ENCODE measurements around the gene GALE. TPM values are rescaled to one million over a fixed set of nuclear protein-coding genes. Genes with fewer than 3 reads are reported as not detected.
A peak's percentile ranks its signal among the peaks of the same experiment; 100 is the strongest.
"Not testable (repeated sequence)": the region's sequence is repeated elsewhere in the genome, so short reads cannot be mapped to it uniquely, and the experiment has no call there.

GALE gene
- total RNA-seq: 100 to 1,000 TPM; 163 to 208 TPM

DNA sequence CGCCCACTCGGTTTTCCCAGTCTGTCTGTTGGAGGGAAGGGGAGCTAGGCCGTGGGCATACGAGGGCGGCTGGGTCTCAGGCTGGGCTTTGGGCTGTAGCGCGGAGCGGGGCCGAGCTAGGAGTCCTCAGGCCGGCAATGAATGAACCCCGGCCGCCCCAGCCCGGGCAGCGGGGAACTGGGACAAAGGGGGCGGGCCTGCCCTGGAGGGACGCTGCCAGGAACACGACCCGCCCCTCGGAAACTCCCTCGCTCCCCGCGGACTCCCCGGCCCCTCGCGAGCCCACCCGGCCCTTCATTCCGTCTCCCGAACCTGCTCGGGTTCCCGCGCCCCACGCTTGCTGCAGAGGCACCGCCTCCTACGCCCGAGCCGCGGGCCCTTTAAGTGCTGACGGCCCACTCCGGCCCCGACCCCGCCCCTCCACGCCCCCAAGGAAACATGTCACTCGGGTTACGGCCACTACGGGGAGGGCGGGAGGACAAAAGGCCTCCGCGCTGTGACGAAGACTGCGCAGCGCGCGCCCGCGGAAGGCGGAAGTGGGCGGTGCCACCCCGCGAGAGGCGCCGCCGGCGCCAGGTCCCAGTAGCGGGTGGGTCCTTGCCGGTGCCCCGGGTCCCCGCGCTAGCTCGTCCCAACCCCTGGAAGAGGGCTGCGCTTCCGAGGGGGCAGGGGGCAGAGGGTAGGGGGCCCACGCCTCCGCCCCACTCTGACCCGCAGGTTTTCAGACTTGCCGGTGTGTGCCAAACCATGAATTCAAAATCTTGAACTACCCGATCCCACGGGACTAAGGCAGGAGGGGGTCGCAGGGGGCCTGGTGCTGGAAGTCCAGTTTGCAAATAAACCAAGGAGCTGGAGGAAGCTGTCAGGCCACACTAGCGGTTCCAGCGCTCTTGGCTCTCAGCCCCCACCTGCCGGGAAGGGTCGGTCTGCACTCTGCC lies at the start of gene GALE:
Gene GALE, minus strand, starts transcription at position 355 of the 938 bp plus-strand sequence. CDS start 1,747 bp downstream, outside the sequence.
- TF ChIP-seq, protein P1, sequence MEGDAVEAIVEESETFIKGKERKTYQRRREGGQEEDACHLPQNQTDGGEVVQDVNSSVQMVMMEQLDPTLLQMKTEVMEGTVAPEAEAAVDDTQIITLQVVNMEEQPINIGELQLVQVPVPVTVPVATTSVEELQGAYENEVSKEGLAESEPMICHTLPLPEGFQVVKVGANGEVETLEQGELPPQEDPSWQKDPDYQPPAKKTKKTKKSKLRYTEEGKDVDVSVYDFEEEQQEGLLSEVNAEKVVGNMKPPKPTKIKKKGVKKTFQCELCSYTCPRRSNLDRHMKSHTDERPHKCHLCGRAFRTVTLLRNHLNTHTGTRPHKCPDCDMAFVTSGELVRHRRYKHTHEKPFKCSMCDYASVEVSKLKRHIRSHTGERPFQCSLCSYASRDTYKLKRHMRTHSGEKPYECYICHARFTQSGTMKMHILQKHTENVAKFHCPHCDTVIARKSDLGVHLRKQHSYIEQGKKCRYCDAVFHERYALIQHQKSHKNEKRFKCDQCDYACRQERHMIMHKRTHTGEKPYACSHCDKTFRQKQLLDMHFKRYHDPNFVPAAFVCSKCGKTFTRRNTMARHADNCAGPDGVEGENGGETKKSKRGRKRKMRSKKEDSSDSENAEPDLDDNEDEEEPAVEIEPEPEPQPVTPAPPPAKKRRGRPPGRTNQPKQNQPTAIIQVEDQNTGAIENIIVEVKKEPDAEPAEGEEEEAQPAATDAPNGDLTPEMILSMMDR (IDR thresholded peaks at IDR 0.05): no peak
- Histone ChIP-seq H3K9ac (ENCODE audit: low read depth in 2 of 2, low read length in 2 of 2) (peak within 1 kb of the TSS; percentile 85 to 93), H3K9me3 (no peaks in the 10 kb centered on the region), H3K4me3 (peak within 1 kb of the TSS; percentile 76), H3K27me3 (no peaks in the 10 kb centered on the region), H3K27ac (peak within 1 kb of the TSS; percentile 88), H3K36me3 (peaks cover 9% of the 10 kb centered on the region), H3K4me1 (peaks cover 6% of the 10 kb centered on the region)
- DNase-seq: peak; percentile 99
- intact Hi-C loops (cut with DNase I): no loop called here

- Histone ChIP-seq H3K27me3 (no peaks in the 10 kb centered on the region), H3K4me1 (no peaks in the 10 kb centered on the region), H3K4me3 (no peak overlapping the region), H3K27ac (no peak overlapping the region), H3K9ac (ENCODE audit: low read depth in 2 of 2, low read length in 2 of 2) (no peak overlapping the region), H3K9me3 (no peaks in the 10 kb centered on the region), H3K36me3 (no peaks in the 10 kb centered on the region)
- intact Hi-C loops (cut with DNase I): no loop called here
- no peak for DNase-seq
- TF ChIP-seq, protein P1 (IDR thresholded peaks at IDR 0.05): no peak
These were observed 48.4 kb upstream of the GALE start for GRCh38 chr1:23848673-23849616.

- DNase-seq; intact Hi-C loops (cut with DNase I); H3K4me1 ChIP-seq; H3K36me3 ChIP-seq; H3K27me3 ChIP-seq; H3K4me3 ChIP-seq; H3K9me3 ChIP-seq; H3K9ac ChIP-seq (ENCODE audit: low read depth in 2 of 2, low read length in 2 of 2); H3K27ac ChIP-seq: not testable (repeated sequence)
These were observed 47.0 kb upstream of the GALE start for GRCh38 chr1:23847482-23848095.

GRCh38 chr1:23845163-23845562 lies 44.6 kb upstream of the GALE start:
- TF ChIP-seq, protein P1 (IDR thresholded peaks at IDR 0.05): no peak

DNA sequence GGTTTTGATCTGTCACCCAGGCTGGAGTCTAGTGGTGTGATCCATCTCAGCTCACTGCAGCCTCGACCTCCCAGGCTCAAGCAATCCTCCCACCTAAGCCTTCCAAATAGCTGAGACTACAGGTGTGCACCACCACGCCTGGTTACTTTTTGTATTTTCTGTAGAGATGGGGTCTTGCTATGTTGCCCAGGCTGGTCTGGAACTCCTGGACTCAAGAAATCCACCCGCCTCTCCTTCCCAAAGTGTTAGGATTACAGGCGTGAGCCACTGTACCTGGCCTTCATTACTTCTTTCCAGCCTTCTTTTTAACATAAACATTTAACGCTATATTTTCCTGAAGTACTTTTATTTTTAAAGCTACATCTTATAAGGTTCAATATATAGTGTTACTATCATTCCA lies 43.1 kb upstream of the GALE start:
- H3K4me3 ChIP-seq: no peak overlapping the region
- intact Hi-C loops (cut with DNase I): no loop called here
- H3K27me3 ChIP-seq: no peaks in the 10 kb centered on the region
- no peaks in the 10 kb centered on the region for H3K4me1 ChIP-seq
- no peaks in the 10 kb centered on the region for H3K9me3 ChIP-seq
- DNase-seq: no peak
- no peak overlapping the region for H3K27ac ChIP-seq
- H3K9ac ChIP-seq (ENCODE audit: low read depth in 2 of 2, low read length in 2 of 2): no peak overlapping the region
- no peaks in the 10 kb centered on the region for H3K36me3 ChIP-seq
- TF ChIP-seq, protein P1 (IDR thresholded peaks at IDR 0.05): no peak

More at GRCh38 chr1:23845163-23845562, 44.6 kb upstream of the GALE start:
- Histone ChIP-seq H3K27ac (no peak overlapping the region), H3K36me3 (no peaks in the 10 kb centered on the region), H3K9me3 (no peaks in the 10 kb centered on the region), H3K9ac (ENCODE audit: low read depth in 2 of 2, low read length in 2 of 2) (no peak overlapping the region), H3K27me3 (no peaks in the 10 kb centered on the region), H3K4me1 (no peaks in the 10 kb centered on the region), H3K4me3 (no peak overlapping the region)
- intact Hi-C loops (cut with DNase I): no loop called here
- DNase-seq: no peak
